NCI-H774 (cell line): ENCODE results near the gene GRIK4.

Source experiments
- DNase-seq: peaks from one replicate; lab custom pipeline; 2025; lab: John Stamatoyannopoulos, UW

Gene GRIK4

DNA sequence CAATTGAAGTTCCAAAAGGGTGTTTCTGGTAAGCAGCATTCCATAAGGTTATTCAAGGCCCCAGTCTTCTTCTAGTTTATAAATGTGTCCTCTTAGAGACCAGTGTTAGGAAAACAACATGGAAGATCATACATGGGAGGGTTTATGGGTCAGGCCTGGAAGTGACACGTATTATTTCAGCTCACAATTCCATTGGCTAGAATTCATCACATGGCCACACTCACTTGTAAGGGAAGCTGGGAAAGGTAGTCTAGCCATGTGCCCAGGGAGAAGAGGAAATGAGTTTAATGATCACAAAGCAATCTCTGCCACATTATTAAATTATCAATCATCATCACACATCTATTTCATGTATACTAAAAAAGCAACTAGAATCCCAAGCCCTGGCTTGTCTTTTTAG lies 330.6 kb downstream of the GRIK4 start:
- DNase-seq = no peak

DNA sequence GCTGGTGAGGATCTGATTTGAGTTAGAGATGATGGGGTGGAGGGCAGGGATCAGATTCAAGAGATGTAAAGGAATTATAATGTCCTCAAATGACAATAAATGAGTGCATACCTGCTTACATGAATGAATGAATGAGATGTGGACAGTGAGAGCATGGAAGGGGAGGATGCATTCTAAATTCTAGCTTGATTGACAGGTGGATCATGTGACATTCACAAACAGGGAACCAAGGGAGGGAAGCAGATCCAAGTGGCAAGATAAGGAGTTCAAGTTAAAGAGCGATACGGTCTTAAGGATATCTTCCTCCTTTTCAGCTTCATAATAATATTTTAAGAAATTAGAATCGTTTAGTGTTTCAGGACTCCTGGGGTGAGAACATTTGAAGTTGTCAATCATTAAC lies 341.9 kb downstream of the GRIK4 start:
- DNase-seq = no peak

DNA sequence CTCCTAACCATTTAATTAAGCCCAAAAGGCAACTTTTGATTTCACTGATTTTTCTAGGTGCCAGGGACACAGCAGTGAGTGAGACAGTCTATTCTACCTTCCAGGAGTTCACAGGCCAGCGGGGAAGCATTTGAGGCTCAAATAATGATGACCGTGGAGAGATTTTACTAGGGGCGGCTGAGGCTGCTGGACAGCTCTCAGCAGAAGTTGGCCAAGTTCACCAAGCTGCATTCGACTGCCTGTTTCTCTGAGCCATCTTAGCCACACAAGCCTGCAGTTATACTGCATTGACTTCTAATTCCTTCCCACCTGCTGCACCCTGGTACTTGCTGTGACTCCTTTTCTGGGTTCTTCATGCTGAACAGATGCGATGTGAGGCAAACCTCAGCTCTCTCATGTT lies 343.4 kb downstream of the GRIK4 start:
- no peak for DNase-seq

DNA sequence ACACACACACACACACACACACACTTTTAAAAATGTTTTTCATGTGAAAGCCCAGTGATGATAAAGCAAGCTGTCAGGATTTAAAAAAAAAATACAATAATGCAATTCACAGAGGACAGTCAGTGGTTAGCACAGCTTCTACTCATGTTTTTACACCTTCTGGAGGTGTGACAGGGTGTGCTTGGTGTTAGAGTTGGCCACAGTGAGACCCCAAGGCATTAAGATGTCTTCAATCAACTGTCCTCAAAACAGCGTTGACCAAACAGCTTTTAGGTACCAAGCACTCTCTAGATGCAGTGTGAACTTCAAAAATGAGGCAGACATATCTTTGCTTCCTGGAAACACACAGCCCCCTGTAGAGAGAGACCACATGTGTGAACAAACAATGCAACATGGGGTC lies 346.0 kb downstream of the GRIK4 start:
- no peak for DNase-seq

DNA sequence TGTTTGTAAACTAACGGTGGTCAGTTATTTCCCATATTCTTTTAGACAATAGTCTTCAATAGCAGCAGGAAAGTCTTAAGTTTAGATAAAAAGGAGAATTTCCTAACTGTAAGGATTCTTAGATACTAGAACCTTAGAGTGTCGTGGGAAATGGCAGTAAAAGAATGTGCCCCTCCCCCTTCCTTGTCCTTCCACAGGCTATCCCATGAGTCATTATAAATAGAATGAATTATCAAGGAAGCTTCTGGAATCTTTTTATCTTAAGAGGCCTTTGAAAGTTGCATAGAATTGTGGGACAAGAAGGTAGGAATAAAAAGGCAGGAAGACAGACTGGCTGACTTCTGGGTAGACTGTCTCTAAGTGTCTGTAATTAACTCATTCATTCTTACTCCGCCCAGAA lies 347.2 kb downstream of the GRIK4 start:
- no peak for DNase-seq

DNA sequence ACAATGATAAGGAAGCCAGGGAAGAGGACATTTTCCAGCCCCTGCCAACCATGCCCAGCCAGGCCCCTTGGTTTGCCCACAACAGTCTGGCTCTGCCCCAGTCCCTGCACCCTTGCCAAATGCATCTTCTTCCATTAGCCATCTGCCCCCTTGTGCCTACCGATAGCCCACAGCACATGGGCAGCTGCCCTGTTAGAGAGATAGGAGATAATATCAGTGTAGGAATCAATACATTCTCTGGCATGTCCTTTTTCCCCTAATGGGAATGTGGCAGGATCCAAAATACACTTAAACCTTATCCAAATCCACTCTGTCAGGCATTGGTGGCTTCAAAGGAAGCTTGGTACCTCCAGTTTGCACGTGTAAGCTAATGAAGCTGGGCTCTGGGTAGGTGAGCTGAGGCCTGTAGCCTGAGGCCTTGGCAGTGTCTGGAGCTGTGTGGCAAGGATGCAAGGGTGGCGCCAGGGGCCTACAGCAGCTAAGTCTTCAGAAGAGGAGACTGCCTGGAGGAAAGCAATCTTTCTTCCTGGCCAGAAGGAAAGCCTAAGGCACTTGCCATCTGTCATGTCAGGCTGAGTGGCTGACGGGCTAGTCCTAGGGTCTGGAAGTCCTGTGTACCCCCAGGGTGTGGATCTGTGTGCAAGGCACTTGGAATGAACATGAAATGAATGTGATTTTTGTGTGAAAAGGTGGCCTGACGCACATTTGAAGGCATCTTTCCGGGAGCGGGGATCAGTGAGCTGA lies 348.2 kb downstream of the GRIK4 start:
- no peak for DNase-seq

DNA sequence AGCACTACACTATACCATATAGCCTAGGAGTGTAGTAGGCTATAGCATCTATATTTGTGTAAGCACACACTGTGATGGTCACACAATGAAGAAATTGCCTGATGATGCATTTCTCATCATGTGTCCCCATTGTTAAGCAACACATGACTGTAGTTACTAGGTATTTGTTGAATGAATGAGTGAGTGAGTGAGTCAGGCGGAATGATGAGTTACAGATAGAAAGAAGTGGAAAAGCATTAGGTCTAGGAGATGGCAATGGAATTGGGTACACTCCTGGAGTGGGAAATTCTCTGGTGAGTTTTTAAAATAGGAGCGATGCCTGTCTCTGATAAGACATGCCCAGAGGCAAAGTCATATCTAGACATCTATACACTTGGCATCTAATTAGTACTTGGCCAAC lies 351.8 kb downstream of the GRIK4 start:
- no peak for DNase-seq

DNA sequence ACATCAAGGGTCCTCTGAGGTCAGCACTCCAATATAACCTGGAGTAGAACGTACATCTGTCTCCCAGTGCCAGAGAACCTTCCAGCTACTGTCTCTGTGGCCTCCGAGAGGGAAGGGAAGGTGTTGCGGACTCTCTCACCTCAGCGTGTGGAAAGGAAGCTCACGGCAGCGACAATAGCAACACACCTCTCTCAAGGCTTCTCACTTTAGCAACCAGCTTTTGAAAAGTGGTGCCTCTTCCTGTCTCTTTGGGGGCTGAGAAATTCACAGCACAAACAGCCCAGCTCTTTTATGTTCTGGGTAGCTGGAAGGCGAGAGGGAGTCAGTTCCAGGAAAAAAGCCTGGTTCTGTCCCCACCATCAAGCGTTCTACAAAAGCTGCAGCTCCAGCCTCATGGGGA lies 355.5 kb downstream of the GRIK4 start:
- DNase-seq = no peak

DNA sequence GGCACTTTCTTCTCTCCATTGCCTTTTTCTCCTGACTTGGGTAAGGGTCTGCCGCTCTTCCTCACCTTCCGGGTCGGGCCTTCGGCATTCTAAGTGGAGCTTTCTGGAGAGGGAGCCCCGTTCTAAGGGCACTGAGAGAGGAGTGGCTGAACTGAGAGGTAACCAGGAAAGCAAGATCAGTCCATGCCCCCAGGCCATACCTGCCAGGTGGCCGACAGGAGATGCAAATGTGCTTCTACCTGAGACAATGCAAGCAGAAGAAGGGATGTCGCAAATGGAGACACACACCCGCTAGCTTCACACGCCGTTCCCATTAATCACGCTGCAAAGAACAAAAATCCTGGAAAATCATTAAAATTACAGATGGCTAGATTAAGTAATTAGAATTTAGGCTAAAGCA lies 356.0 kb downstream of the GRIK4 start:
- no peak for DNase-seq

DNA sequence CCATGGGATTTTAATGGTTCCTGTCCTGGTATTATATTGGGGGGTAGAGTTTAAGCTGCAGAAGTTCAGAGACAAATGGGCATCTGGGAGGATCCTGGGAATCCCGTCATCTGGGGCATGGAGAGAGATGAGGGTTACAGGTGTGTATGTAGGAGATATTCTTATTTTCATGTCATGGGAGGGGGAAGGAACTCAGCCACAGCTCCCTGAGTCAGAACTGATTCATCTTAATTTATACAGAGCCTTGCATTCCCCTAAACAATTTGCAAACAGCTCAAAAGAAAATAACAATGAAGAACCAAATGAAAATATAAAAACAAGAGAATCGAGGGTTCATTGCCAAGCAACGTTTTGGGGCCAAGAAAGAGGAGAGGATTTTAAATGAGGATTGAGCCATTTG lies 356.4 kb downstream of the GRIK4 start:
- no peak for DNase-seq

DNA sequence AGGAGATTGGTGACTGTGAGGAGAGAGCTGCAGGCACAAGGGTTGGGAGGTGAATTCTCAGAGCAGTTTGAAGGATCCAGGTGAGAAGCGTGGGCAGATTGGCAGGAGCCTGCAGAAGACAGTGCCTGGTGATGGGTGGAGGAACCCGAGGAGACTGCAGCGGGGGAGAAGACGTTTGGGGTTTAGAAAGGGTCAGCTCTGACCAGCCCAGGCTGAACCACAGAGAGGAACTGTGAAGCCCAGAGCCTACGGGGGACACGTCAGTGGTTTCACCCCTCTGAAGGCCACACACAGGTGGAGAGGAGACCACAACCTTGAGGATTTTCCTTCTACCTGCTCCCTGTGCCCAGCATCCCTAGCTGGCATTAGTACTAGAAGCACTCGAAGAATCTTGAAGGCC lies 357.5 kb downstream of the GRIK4 start:
- no peak for DNase-seq

DNA sequence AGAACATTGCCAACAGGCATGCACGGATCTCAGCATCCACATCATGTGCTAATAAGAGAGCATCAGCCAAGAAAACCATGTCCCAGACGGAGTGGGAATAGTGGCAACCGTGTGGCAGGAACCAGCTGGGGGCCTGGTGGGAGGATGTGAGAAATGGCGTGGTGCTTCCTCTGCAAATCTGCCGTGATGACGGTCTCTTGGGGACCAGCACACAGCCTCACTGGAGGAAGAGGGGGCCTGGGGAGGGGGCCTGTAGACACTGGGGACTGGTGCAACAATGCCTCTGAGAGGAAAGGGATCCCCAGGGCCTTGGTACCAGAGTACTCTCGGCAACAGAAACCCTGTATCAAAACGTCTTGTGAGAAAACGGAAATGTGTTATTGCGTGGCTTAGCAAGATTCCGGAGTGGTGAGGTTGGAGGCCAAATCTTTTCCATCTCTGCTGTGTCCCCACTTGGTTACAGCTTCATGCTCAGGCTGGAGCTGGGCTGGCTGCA lies 358.0 kb downstream of the GRIK4 start:
- no peak for DNase-seq

DNA sequence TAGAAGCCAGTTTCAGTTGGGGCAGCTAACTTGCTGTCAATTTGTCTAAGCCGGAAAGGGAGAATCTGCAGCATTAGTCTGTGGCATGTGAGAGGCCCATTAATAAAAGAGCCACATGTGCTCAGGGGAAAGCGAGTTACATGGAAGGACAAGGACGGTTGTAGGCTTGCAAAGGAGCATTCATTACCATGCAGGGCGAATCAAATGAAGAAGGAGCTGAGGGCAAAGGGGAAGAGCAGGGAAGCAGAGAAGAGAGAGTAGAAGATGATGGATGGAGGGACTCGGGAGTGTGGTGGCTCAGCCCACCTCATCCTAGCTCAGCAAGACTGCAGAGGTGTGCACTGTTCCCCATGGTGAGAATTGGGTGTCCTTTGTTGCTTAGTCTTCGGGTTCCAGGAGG lies 359.6 kb downstream of the GRIK4 start:
- no peak for DNase-seq

DNA sequence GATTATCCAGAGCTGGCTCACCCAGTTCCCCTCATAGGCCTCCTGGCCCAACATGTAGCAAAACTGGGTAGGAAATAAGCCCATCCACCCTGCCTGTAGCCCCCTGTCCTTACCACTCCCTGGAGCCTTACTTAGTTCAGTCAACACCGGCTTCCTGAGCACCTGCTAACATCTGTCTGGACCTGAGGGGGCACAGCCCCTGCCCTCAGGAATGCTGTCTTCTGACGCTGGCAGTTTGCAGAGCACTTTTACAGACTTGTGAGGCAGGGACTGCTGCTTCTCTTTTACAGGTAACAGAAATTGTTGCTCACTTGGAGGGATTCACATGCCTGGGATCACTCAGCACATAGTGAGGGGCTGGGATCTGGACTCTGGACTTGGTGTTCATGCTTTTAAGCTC lies 360.4 kb downstream of the GRIK4 start:
- DNase-seq = no peak

DNA sequence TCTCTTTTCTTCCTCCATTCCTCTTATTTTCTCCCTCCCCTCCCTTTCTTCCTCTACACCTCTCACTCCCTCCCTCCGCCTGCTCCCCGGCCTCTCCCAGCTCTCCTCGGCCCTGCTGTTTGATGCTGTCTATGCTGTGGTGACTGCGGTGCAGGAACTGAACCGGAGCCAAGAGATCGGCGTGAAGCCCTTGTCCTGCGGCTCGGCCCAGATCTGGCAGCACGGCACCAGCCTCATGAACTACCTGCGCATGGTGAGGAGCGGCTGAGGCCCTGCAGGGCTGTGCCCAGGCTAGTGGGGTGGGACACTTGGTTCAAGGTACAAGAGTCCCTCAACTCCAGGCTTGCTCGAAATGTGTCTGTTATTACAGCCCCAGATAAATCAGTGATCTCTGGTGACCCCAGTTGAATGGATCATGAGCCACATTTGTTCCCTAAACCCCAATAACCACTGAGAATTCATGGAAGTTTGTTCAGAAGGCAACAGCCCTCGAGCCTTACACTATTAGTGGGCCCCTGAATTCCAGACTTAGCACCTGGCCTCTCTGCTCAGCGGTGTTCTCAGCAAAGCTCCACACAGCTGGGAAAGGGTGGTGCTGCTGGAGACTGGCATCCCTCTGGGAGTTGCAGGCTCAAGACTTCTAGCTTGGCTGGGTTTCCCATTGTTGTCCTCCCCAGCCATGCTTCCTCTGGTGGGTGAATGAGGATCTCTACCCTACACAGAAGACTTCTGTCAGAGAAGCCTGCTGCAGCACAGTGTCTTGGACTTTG lies 362.6 kb downstream of the GRIK4 start:
- DNase-seq = no peak

DNA sequence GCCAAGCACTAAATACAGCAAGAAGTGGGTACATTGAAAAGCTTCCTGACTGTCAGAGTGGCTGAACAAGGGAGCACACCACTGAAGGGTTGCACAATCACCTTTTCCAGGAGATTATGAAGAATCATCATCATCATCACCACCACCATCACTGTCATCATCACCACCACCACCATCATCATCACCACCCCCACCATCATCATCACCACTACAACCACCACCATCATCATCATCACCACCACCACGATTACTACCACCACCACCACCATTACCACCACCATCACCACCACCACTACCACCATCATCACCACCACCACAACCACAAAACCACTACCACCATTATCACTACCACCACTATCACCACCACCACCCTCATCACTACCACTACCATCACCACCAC lies 364.4 kb downstream of the GRIK4 start:
- no peak for DNase-seq

DNA sequence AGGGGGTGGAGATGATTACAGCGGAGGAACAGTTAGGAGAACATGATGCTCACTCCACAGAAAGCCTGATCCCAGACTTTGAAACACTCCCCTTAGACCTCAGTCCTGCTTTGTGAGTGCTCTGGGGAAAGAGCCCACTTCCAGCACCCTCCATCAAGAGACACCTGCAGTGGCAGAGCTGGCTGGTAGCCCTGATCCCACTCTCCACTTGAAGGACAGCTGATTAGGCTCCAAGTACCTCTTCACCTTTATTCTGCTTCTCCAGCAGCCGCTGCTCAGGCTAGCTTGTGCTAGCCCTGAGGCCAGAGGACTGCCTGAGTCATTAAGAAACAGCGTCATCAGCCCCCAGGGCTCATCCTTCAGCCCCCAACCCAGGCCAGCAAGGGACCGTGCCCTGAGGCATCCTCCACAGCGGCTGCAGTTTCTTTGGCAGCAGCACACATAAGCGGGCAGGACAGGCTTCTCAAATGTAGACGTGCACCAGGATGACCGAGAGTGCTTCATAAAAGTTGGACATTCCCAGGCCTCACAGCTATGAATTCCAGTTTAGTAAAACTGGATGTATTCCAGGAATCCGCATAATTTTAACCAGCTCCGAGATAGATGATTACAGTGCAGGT lies 366.3 kb downstream of the GRIK4 start:
- no peak for DNase-seq

DNA sequence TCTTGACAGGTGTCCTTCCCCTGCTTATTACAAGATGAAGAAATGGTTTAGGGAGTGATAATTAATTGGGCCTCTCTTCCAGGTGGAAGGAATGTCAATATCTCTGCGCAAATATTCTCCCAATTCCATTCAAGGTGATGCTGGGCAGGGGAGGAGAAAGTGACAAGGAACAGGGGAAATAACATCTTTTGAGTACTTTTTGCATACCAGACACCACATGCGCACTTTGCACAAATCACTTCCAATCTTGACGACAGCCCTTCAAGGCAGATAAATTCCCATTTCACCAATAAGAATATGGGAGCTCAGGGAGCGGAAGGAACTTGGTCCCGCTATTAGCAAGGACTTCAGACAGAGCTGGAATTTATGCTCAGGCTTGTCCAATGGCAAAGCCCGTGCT lies 367.2 kb downstream of the GRIK4 start:
- DNase-seq = no peak

DNA sequence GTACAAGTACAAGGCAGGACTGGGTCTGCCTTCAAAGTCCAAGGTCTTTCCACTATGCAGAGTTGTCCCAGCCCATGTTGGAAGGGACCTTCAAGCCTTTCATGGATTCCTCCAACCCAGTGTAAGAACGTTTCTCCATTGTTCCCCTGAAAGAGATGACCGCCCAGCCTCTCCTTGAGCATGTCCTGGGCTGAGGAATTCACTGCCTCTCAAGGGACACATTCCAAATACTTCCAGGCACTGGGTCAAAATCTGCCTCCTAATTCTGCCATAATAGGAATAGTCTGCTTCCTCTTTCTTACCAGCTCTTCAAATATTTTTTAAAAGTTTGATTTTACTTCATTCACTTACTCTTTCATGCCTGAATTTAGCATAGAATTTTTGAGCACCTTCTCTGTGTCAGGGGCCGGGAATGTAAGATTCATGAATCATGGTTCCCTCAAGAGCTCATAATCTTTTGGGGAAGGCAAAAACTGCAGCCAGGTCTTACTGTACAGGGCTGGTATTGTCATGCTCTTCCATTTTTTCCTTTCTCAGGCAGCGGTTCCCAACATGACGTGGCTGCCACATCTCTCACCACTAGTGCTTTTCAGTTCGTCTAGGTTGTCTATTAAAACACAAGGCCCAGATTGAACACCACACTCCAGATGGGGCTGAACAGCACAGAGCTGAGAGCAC lies 369.1 kb downstream of the GRIK4 start:
- no peak for DNase-seq

DNA sequence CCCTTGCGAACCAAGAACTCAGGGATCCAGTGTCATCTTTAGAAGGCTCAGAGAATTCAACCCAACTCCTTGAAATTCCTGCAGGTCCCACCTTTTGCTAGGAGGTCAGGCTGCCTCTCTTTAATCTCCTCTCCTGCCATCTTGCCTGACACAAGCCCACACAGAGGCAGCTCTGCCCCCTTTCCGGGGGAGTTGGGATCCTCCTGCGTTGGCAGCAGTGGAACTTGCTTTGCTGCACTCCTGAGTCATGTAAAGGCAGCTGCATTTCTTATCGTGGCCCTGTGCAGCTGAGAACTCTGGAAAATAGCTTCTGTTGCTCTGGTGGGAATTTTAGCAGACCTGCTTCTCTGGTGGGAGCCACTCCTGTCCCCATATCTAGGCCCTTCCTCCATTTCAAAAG lies 370.0 kb downstream of the GRIK4 start:
- no peak for DNase-seq

DNA sequence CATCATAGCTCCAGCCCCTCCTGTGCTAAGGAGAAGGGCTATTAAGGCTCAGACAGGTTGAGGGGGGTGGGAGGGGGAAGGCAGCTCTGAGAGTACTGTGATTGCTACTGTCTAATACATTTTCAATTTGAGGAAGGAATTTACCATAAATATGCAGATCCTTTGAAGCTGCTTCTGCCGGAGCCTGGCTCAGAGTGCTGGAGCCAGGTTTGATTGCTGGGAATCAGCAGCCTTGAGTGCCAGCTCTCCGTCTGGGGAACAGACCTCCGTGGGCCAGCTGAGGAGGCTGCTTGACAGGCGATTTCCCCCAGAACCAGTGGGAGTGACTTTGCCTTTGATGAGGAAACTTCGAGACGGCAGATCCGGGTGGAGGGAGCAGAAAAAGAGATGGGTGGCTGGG lies 370.6 kb downstream of the GRIK4 start:
- DNase-seq = no peak

DNA sequence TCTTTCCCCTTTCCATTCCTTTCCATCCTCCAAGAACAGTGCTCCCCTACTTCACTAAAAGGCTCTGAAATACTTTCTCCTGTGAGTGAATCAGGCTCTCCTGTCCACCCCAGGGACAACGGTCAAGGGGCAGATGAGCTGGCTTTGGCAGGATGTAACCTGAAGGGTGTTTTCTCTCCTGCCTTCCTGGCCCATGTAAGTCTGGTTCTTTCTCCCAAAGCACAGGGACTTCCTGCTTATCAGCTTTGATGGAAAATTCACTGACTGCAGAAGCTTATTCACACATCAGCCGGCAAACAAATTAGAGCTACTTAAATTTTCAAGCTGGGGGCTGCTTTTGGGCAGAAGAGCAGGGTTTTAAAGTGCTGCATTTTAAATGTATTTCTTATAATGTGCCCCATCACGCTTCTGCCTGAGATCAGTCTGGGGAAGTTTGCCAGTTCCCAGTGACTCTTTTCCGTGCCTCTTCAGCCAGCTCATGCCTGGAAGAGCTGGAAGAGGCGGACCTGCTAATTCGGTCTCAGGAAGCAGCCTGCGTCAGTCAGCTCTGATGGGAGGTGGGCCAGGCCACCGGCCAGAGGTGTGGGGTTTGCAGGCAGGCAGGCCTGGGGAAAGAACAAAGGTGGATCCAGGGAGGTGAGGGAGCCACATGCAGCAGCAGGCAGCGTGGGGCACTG lies 372.0 kb downstream of the GRIK4 start:
- DNase-seq = no peak
